ENCODE data around the gene BRWD1. TPM values are rescaled to one million over a fixed set of nuclear protein-coding genes. Genes with fewer than 3 reads are reported as not detected.

BRWD1 gene
- total RNA-seq, 1 experiment from 2014 or later, result 37.1 TPM

- CTCF ChIA-PET, result no interaction called here
- H3K36me3 ChIP-seq (ENCODE audit: control insufficient read depth, insufficient read depth, low read length), result no peaks in the 10 kb centered on the region; the same call in none of the 2 replicates
- Mint-ChIP-seq H3K36me3 (ENCODE audit: insufficient read depth, unreplicated experiment) (peaks cover 85% of the 10 kb centered on the region), H3K4me3 (ENCODE audit: unreplicated experiment) (peak overlapping the region; percentile 29), H3K27me3 (ENCODE audit: insufficient read depth, unreplicated experiment) (no peaks in the 10 kb centered on the region), H3K4me1 (ENCODE audit: low read depth, unreplicated experiment) (peaks cover 20% of the 10 kb centered on the region), H3K9me3 (ENCODE audit: unreplicated experiment) (no peaks in the 10 kb centered on the region), H3K27ac (ENCODE audit: unreplicated experiment) (no peak overlapping the region)
- TF ChIP-seq CTCF (IDR thresholded peaks at IDR 0.05; ENCODE audit: insufficient read depth in 1 of 2, low read depth in 1 of 2, low read length in 1 of 2, severe bottlenecking in 1 of 2, unreplicated experiment in 1 of 2), result no peak
- POLR2A ChIA-PET, result interaction anchor here (0.8 kb wide), 1 partner anchor 34 kb away, joined by 3 read pairs; no protein-coding TSS in a partner anchor
- no peaks in the 10 kb centered on the region for H3K9me3 ChIP-seq
- no peak for DNase-seq
- BruUV-seq (replicated peaks), result no TSS peak
- peaks cover 6% of the 10 kb centered on the region for H3K4me1 ChIP-seq
- intact Hi-C loops (cut with micrococcal nuclease; ENCODE audit: unreplicated experiment), result no loop called here
- H3K4me3 ChIP-seq (ENCODE audit: low read depth, low read length), result no peak overlapping the region
- H3K27me3 ChIP-seq (replicated peaks; ENCODE audit: control insufficient read depth, insufficient read depth, low read length), result no peaks in the 10 kb centered on the region
Measured at GRCh38 chr21:39346206-39346605, 32.8 kb upstream of the BRWD1 start.

- no TSS peak for BruUV-seq (replicated peaks)
- no peak for DNase-seq
- POLR2A ChIA-PET, result interaction anchor here (0.8 kb wide), 1 partner anchor 33 kb away, joined by 3 read pairs; no protein-coding TSS in a partner anchor
- no peak for TF ChIP-seq CTCF (IDR thresholded peaks at IDR 0.05; ENCODE audit: insufficient read depth in 1 of 2, low read depth in 1 of 2, low read length in 1 of 2, severe bottlenecking in 1 of 2, unreplicated experiment in 1 of 2)
- no peak overlapping the region for H3K27ac Mint-ChIP-seq (ENCODE audit: unreplicated experiment)
- H3K27me3 ChIP-seq (replicated peaks; ENCODE audit: control insufficient read depth, insufficient read depth, low read length), result no peaks in the 10 kb centered on the region
- intact Hi-C loops (cut with micrococcal nuclease; ENCODE audit: unreplicated experiment), result no loop called here
- H3K36me3 ChIP-seq (ENCODE audit: control insufficient read depth, insufficient read depth, low read length), result no peaks in the 10 kb centered on the region; the same call in none of the 2 replicates
- CTCF ChIA-PET, result no interaction called here
- no peaks in the 10 kb centered on the region for H3K27me3 Mint-ChIP-seq (ENCODE audit: insufficient read depth, unreplicated experiment)
- peak overlapping the region; percentile 29 for H3K4me3 Mint-ChIP-seq (ENCODE audit: unreplicated experiment)
- H3K36me3 Mint-ChIP-seq (ENCODE audit: insufficient read depth, unreplicated experiment), result peaks cover 91% of the 10 kb centered on the region
- peaks cover 12% of the 10 kb centered on the region for H3K4me1 Mint-ChIP-seq (ENCODE audit: low read depth, unreplicated experiment)
- H3K9me3 ChIP-seq, result no peaks in the 10 kb centered on the region
- peaks cover 6% of the 10 kb centered on the region; the same call in 1 of the 2 replicates for H3K4me1 ChIP-seq
- no peaks in the 10 kb centered on the region for H3K9me3 Mint-ChIP-seq (ENCODE audit: unreplicated experiment)
- H3K4me3 ChIP-seq (ENCODE audit: low read depth, low read length), result no peak overlapping the region
Measured at GRCh38 chr21:39345440-39345839, 32.0 kb upstream of the BRWD1 start.

- Mint-ChIP-seq H3K36me3 (ENCODE audit: insufficient read depth, unreplicated experiment) (peaks cover 90% of the 10 kb centered on the region), H3K27me3 (ENCODE audit: insufficient read depth, unreplicated experiment) (no peaks in the 10 kb centered on the region), H3K27ac (ENCODE audit: unreplicated experiment) (no peak overlapping the region), H3K9me3 (ENCODE audit: unreplicated experiment) (no peaks in the 10 kb centered on the region), H3K4me3 (ENCODE audit: unreplicated experiment) (no peak overlapping the region), H3K4me1 (ENCODE audit: low read depth, unreplicated experiment) (peaks cover 8% of the 10 kb centered on the region)
- intact Hi-C loops (cut with micrococcal nuclease; ENCODE audit: unreplicated experiment), result no loop called here
- no peaks in the 10 kb centered on the region for H3K27me3 ChIP-seq (replicated peaks; ENCODE audit: control insufficient read depth, insufficient read depth, low read length)
- DNase-seq, result no peak
- peaks cover 6% of the 10 kb centered on the region; the same call in 1 of the 2 replicates for H3K4me1 ChIP-seq
- no peak for TF ChIP-seq CTCF (IDR thresholded peaks at IDR 0.05; ENCODE audit: insufficient read depth in 1 of 2, low read depth in 1 of 2, low read length in 1 of 2, severe bottlenecking in 1 of 2, unreplicated experiment in 1 of 2)
- BruUV-seq (replicated peaks), result no TSS peak
- no peaks in the 10 kb centered on the region for H3K9me3 ChIP-seq
- ChIA-PET POLR2A (no interaction called here), CTCF (no interaction called here)
- no peaks in the 10 kb centered on the region; the same call in none of the 2 replicates for H3K36me3 ChIP-seq (ENCODE audit: control insufficient read depth, insufficient read depth, low read length)
- no peak overlapping the region for H3K4me3 ChIP-seq (ENCODE audit: low read depth, low read length)
Measured at GRCh38 chr21:39344848-39345247, 31.4 kb upstream of the BRWD1 start.

Data from Caco-2 (cell line).